ENCODE measurements around the gene MED13L. TPM values are rescaled to one million over a fixed set of nuclear protein-coding genes. Genes with fewer than 3 reads are reported as not detected.

Gene MED13L
- total RNA-seq, 1 donor from 2014 or later: 36.0 TPM

GRCh38 chr12:116184763-116185162 lies 92.7 kb downstream of the MED13L start:
- DNase-seq (ENCODE audit: low read depth, low spot score): no peak

DNA sequence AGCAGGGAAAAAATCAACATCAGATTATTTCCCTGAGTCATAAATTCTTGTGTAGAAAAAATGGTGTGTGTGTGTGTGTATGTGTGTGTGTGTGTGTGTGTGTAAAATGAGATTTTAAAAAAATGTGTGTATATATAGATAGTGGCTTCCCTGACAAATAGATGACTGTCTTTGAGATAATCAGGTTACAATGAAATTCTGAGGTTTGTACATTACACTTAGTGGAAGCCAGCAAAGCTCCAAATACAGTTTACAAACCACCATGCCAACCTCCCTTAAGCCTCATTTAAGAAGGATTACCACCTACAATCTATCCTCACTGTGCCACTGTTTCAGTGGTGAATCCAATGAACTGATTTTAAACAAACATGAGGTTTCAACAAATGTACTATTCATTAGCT lies 93.8 kb downstream of the MED13L start:
- DNase-seq (ENCODE audit: low read depth, low spot score): no peak

- no peak for DNase-seq (ENCODE audit: low read depth, low spot score)
Measured at GRCh38 chr12:116182359-116183063, 95.0 kb downstream of the MED13L start.

DNA sequence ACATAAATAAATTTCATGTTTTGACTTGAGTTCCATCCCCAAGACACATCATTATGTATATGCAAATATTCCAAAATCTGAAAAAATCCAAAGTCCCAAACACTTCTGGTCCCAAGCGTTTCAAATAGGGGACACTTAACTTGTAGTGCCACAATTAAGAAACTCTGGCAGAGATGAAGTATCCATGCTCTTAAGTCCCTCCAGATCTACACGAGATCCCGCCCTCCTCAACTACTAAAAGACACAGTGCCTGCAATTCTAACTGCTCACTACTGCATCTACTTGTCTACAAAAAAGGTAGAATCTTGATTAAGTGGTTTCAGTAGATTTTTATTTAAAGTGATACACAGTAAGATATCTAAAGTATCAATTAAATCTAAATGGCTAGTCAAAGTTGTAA lies 97.0 kb downstream of the MED13L start:
- no peak for DNase-seq (ENCODE audit: low read depth, low spot score)

GRCh38 chr12:116179384-116179783 lies 98.1 kb downstream of the MED13L start:
- no peak for DNase-seq (ENCODE audit: low read depth, low spot score)

DNA sequence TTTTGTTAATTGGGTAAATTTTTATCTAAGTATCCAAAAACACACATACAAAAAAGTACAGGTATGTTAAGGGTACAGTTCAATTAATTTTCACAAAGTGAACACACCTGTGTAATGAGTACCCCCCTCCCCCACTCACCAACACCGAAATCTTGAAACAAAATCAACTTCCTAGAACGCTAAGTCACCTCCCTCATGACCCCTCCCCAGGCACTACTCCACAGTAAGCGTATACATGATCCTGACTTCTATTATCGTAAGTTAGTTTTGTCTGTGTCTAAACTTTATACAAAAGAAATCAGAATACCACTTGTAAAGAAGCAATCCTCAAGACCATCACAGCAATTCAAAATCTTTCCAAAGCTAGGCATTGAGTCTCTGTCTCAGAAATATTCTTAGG lies 100.5 kb downstream of the MED13L start:
- DNase-seq (ENCODE audit: low read depth, low spot score): no peak

GRCh38 chr12:116174904-116175303 lies 102.6 kb downstream of the MED13L start:
- DNase-seq (ENCODE audit: low read depth, low spot score): no peak

DNA sequence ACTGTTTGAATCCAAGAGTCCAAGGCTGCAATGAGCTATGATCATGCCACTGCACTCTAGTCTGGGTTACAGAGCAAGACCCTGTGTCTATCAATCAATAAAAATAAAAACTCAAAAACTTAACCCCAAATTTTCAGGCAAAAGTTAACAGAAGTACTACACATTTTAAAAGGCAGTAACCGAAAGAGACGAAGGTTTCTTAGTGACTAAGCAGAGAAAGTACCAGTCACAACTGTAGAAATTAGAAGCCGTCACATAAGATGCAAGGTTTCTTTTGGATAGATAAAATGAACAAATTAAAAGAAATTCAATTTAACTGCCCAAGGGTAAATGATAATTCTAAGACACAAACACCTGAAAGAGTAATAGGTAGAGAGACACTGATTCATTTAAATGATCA lies 103.5 kb downstream of the MED13L start:
- DNase-seq (ENCODE audit: low read depth, low spot score): no peak

GRCh38 chr12:116172224-116172849 lies 105.2 kb downstream of the MED13L start:
- no peak for DNase-seq (ENCODE audit: low read depth, low spot score)

GRCh38 chr12:116171549-116171948 lies 105.9 kb downstream of the MED13L start:
- DNase-seq (ENCODE audit: low read depth, low spot score): no peak

DNA sequence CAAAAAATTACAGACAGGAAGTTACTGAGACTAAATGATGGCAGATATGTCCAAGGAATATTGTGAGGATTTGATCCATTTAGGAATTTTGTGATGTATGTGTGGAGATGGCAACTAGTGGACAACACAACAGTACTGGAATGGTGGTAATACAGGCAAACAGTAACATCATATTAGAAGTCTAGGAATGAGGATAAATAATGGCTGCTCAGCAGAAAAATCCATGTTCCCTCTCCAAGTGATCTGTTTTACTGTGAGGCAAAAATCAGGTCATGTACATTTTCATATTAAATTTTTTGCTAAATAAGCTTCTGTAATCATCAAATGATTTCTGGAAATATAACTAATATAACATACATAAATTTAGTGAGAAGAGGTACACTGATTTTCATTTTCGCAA lies 108.4 kb downstream of the MED13L start:
- no peak for DNase-seq (ENCODE audit: low read depth, low spot score)

DNA sequence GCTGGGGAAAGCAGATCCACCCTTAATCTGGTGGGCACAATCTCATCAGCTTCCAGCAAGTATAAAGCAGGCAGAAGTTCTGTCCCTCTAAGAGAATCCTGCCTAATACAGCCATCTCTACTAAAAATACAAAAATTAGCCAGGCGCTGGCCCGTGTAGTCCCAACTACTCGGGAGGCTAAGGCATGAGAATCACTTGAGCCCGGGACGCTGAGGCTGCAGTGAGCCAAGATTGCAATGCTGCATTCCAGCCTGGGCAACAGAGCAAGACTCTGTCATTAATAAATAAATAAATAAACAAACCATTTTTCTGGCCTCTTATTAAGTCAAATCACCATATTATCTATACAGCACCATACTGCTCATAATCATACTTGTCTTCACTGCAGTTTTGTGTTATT lies 111.2 kb downstream of the MED13L start:
- no peak for DNase-seq (ENCODE audit: low read depth, low spot score)

DNA sequence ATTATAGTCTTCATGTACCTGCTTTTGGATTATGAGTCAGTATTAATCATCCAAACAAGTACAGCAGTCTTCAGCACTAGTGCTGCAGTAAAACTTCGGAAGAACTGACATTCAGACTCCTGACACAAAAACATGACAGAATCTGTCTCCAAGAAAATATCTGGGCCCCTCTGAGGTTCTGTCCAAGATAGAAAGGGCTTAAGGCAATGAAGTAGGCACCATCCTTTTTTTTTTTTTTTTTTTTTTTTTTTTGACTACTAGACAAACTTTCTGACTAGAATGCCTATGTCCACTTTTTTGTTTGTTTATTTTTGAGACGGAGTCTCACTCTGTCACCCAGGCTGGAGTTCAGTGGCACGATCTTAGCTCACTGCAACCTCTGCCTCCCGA lies 112.5 kb downstream of the MED13L start:
- DNase-seq (ENCODE audit: low read depth, low spot score): no peak

DNA sequence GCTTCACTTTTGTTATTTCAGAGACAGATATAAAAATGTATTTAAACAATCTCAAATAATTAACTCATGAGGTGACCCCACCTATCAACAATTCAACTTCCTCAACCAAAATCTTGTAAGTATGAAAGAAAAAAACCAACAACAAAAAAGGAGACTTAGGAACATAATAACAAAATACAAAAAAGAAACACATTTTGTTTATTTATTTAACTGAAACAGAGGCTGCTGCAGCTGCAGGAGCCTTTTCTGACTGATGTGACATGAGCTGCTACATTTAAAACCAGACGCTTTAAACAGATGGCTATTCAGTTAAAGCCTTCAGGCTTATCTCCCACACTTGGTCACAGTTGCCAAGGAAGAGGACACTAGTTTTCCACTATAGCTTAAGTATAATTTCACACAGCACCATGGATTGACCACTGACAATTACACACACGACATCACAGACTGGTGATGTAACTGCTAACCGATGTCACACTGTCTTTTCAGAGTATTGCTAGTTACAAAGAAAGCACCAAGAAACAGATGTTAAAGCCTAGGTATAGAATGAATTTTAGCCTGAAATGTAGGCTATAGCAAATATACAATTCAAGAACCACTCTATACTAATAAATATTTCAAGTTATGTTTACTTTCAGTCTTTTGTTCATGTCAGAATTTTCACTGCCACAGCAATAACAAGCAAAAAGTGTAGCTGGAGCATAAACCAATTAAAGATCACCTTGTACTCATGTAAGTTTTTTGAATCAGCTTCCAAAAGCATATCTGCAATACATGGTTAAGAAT lies 113.0 kb downstream of the MED13L start:
- no peak for DNase-seq (ENCODE audit: low read depth, low spot score)

GRCh38 chr12:116162071-116162470 lies 115.4 kb downstream of the MED13L start:
- no peak for DNase-seq (ENCODE audit: low read depth, low spot score)

GRCh38 chr12:116161588-116161987 lies 115.9 kb downstream of the MED13L start:
- DNase-seq (ENCODE audit: low read depth, low spot score): no peak

DNA sequence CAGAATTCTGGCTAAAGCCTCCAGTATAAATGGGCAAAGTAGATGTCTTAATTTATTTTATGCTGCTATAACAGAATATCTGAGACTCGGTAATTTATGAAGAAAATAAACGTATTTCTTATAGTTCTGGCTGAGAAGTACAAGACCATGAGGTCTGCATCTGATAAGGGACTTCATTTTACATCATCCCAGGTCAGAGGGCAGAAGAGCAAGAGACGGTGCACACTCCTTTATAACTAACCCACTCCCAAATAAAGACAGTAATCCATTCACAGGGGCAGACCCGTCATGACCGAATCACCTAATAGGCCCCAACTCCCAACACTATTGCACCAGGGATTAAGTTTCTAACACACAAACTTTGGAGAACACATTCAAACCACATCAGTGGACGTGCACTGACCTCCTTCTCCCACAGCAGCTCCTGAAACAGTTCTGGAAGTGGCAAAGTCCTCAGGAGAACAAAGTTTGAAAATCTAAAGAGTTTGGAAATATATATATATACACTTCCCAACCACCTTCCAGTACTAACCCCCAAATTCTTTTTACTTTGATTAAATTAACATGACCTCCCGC lies 116.5 kb downstream of the MED13L start:
- DNase-seq (ENCODE audit: low read depth, low spot score): no peak

GRCh38 chr12:116160231-116160630 lies 117.3 kb downstream of the MED13L start:
- DNase-seq (ENCODE audit: low read depth, low spot score): no peak

- no peak for DNase-seq (ENCODE audit: low read depth, low spot score)
Measured at GRCh38 chr12:116159593-116160200, 117.8 kb downstream of the MED13L start.

GRCh38 chr12:116159175-116159574 lies 118.3 kb downstream of the MED13L start:
- DNase-seq (ENCODE audit: low read depth, low spot score): no peak

DNA sequence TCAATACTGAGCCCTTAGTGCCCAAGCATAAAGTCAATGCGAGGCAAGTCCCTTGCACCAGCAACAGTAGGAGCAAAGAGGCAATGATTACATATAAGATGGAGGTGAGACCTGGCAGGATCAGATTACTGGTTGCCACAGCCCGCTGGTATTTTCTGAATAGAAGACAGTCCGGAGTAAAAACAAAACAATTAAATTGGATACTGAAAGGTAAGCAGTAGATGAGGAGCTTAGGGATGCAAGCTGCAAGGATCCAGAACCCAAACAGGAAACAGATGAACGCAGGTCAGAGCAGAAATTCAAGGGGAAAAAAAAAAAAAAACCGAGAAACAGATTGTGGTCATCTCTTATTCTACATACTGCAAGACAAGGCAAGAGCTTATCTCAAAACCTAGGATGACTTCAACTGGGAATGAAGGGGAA lies 119.6 kb downstream of the MED13L start:
- no peak for DNase-seq (ENCODE audit: low read depth, low spot score)

GRCh38 chr12:116156614-116157013 lies 120.9 kb downstream of the MED13L start:
- DNase-seq (ENCODE audit: low read depth, low spot score): no peak
